ENCODE results near the gene C1orf53. TPM values are rescaled to one million over a fixed set of nuclear protein-coding genes. Genes with fewer than 3 reads are reported as not detected.

The C1orf53 gene
- total RNA-seq, 1 experiment from 2014 or later = 0.33 TPM

- no peak for TF ChIP-seq STAT6 (CRISPR knock-in tag; conservative IDR thresholded peaks at IDR 0.05; ENCODE audit: low read depth)
- TF ChIP-seq ZNF396 (CRISPR knock-in tag; IDR thresholded peaks at IDR 0.05; ENCODE audit: borderline replicate concordance) = no peak
- TF ChIP-seq HMGXB4 (CRISPR knock-in tag; IDR thresholded peaks at IDR 0.05) = no peak
- TF ChIP-seq TEAD4 (CRISPR knock-in tag; IDR thresholded peaks at IDR 0.05) = no peak
- no peak for TF ChIP-seq ARID4B (CRISPR knock-in tag; IDR thresholded peaks at IDR 0.05; ENCODE audit: borderline replicate concordance)
- no peak for TF ChIP-seq PREB (CRISPR knock-in tag; IDR thresholded peaks at IDR 0.05; ENCODE audit: borderline replicate concordance)
- no peak for TF ChIP-seq NR2C2 (CRISPR knock-in tag; IDR thresholded peaks at IDR 0.05)
These were observed 10.5 kb downstream of the C1orf53 start (continued) for GRCh38 chr1:197912739-197913494.

- Mint-ChIP-seq H3K36me3 (no peaks in the 10 kb centered on the region), H3K9me3 (no peaks in the 10 kb centered on the region), H3K27ac (no peak overlapping the region), H3K27me3 (ENCODE audit: low read depth) (peaks cover 100% of the 10 kb centered on the region), H3K4me3 (peak overlapping the region; percentile 82), H3K4me1 (peaks cover 92% of the 10 kb centered on the region)
- ATAC-seq = no peak; the same call in 1 of the 2 replicates
- ChIA-PET CTCF (interaction anchor here (0.7 to 2.4 kb wide), 7 partner anchors 11 to 395 kb away, joined by 3 to 11 read pairs (median 5); partner anchors contain the start of gene C1orf53), POLR2A (interaction anchor here (1.9 kb wide), 1 partner anchor 11 kb away, joined by 6 read pairs; the partner anchor contains the start of gene C1orf53)
- TF ChIP-seq ZNF532 (CRISPR knock-in tag; IDR thresholded peaks at IDR 0.05; ENCODE audit: borderline replicate concordance) (no peak), MXD4 (CRISPR knock-in tag; IDR thresholded peaks at IDR 0.05; ENCODE audit: borderline replicate concordance) (no peak), JUN (CRISPR knock-in tag; IDR thresholded peaks at IDR 0.05) (no peak), JAZF1 (CRISPR knock-in tag; IDR thresholded peaks at IDR 0.05) (no peak), ZBTB21 (CRISPR knock-in tag; IDR thresholded peaks at IDR 0.05; ENCODE audit: borderline replicate concordance) (no peak), PRRX2 (CRISPR knock-in tag; IDR thresholded peaks at IDR 0.05) (no peak)
- DNase-seq (ENCODE audit: low spot score) = no peak
These were observed 11.3 kb downstream of the C1orf53 start for GRCh38 chr1:197913495-197914276.

Measured in WTC11 (cell line).